Measurements from ENCODE around the gene HCN1. TPM values are rescaled to one million over a fixed set of nuclear protein-coding genes. Genes with fewer than 3 reads are reported as not detected.

HCN1 gene
- polyA plus RNA-seq (2011; rRNA removed) (not detected in 2 replicates), polyA plus RNA-seq (2017; fragmentation: RNase III; extraction: RNeasy Plus Mini Kit Qiagen cat#74134 plus additional on column Dnase treatment) (not detected in 3 replicates), polyA minus RNA-seq (2011; rRNA and poly(A)+ RNA removed) (not detected in 2 replicates)
- not detected in 2 replicates for polyA plus RNA-seq (2012; cell fraction: cytosol; rRNA removed)
- polyA plus RNA-seq (2012; cell fraction: nucleus; rRNA removed): not detected in 2 replicates

DNA sequence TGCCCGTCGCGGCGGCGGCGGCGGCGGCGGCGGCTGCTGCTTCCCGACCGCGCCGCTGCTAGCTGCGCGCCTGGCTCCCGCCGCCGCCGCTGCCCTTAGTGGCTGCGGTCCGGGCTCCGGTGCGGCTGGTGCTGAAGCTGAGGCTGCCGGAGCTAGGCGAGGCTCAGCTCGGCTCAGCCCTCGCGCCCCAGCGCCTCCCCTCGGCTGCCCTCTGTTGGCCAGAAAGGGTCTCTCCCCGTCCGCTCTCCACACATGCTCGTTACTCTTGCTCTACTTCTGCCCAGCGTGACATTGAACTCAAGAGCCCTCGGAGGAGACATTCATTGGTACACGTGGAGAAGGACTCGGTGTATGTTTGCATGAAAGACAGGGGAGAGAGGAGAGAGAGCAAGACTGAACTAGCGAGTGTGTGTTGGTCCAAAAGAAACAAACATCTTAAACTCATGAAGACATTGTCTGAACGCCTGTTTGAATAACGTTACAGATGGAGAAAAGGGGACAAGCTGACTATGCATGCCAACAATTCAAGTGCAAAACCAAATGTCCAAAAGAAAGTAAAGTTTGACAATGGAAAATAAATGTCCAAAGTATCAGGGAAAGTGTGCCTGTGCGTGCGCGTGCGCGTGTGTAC lies at the start of gene HCN1:
Gene HCN1, minus strand, starts transcription at position 175 of the 631 bp plus-strand sequence.
- TF ChIP-seq, protein P1, sequence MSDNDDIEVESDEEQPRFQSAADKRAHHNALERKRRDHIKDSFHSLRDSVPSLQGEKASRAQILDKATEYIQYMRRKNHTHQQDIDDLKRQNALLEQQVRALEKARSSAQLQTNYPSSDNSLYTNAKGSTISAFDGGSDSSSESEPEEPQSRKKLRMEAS (IDR thresholded peaks at IDR 0.05): peak; percentile 52
- no peak for TF ChIP-seq FOSL2 (IDR thresholded peaks at IDR 0.05)
- no peak for TF ChIP-seq FOSL2 (CRISPR knock-in tag; IDR thresholded peaks at IDR 0.05)
- peak; percentile 52 for TF ChIP-seq SMC3 (IDR thresholded peaks at IDR 0.05)
- TF ChIP-seq CTCF (IDR thresholded peaks at IDR 0.05): peak; percentile 47
- TF ChIP-seq RAD21 (conservative IDR thresholded peaks at IDR 0.05 in 1 of 2, IDR thresholded peaks at IDR 0.05 in 1 of 2): peak; percentile 39 to 51; a peak in 4 of 5 replicates
- H3K4me2 ChIP-seq: peak within 1 kb of the TSS; percentile 82
- FAIRE-seq (no peak), DNase-seq (ENCODE audit: low read depth in 1 of 2, low spot score in 1 of 2) (peak; percentile 23 to 65), ATAC-seq (peak; percentile 99 to 100)
- no peak within 1 kb of the TSS for H3K27ac ChIP-seq
- ChIA-PET POLR2A (no interaction called here), CTCF (interaction anchor here (0.6 to 2.2 kb wide), 13 partner anchors 9 to 838 kb away, joined by 3 to 9 read pairs (median 4); no protein-coding TSS in a partner anchor)
- 35% methylated on average over 15 of the region's 46 CpGs for WGBS (ENCODE audit: missing lambda C conversion rate)
- H3K9me3 ChIP-seq: no peaks in the 10 kb centered on the region; the same call in 2 of the 3 replicates
- H3K4me1 ChIP-seq: no peaks in the 10 kb centered on the region
- H3K4me3 ChIP-seq: peak within 1 kb of the TSS; percentile 38

- H3K4me2 ChIP-seq: no peak overlapping the region
- 42% methylated on average over 5 of the region's 5 CpGs for WGBS (ENCODE audit: missing lambda C conversion rate)
- TF ChIP-seq HDAC2 (IDR thresholded peaks at IDR 0.05): no peak
- no peak for TF ChIP-seq POLR2AphosphoS2 (conservative IDR thresholded peaks at IDR 0.05; ENCODE audit: low read length)
- TF ChIP-seq HOXB5 (CRISPR knock-in tag; IDR thresholded peaks at IDR 0.05): no peak
- TF ChIP-seq, protein P1 (IDR thresholded peaks at IDR 0.05): no peak
- no peak for TF ChIP-seq RFX5 (IDR thresholded peaks at IDR 0.05)
- DNase-seq (ENCODE audit: low read depth in 1 of 2, low spot score in 1 of 2) (no peak), FAIRE-seq (no peak), ATAC-seq (no peak)
- H3K4me1 ChIP-seq: no peaks in the 10 kb centered on the region
- H3K9me3 ChIP-seq: no peaks in the 10 kb centered on the region; the same call in 2 of the 3 replicates
- H3K4me3 ChIP-seq: no peak overlapping the region
- CTCF ChIA-PET: interaction anchor here (0.7 kb wide), 1 partner anchor 376 kb away, joined by 3 read pairs; no protein-coding TSS in a partner anchor
- POLR2A ChIA-PET: no interaction called here
- no peak overlapping the region for H3K27ac ChIP-seq
Measured at GRCh38 chr5:45741110-45741509, 44.9 kb upstream of the HCN1 start.

GRCh38 chr5:45737153-45737552 lies 41.0 kb upstream of the HCN1 start:
- Histone ChIP-seq H3K4me2 (no peak overlapping the region), H3K27ac (no peak overlapping the region), H3K4me1 (no peaks in the 10 kb centered on the region), H3K4me3 (no peak overlapping the region), H3K9me3 (no peaks in the 10 kb centered on the region; the same call in 2 of the 3 replicates)
- FAIRE-seq (no peak), DNase-seq (ENCODE audit: low read depth in 1 of 2, low spot score in 1 of 2) (no peak), ATAC-seq (no peak)
- CTCF ChIA-PET: no interaction called here
- WGBS (ENCODE audit: missing lambda C conversion rate): 0% methylated on average over 5 of the region's 5 CpGs
- no peak for TF ChIP-seq HOXB5 (CRISPR knock-in tag; IDR thresholded peaks at IDR 0.05)
- POLR2A ChIA-PET: no interaction called here

- ChIA-PET POLR2A (no interaction called here), CTCF (interaction anchor here (0.7 to 1.0 kb wide), 2 partner anchors 30 to 688 kb away, joined by 3 to 4 read pairs; partner anchors contain the start of gene HCN1)
- TF ChIP-seq MAFK (IDR thresholded peaks at IDR 0.05; ENCODE audit: partially characterized antibody) (peak; percentile 49), RNF2 (IDR thresholded peaks at IDR 0.05; ENCODE audit: borderline replicate concordance, low read depth) (no peak)
- ATAC-seq (no peak), FAIRE-seq (no peak), DNase-seq (ENCODE audit: low read depth in 1 of 2, low spot score in 1 of 2) (no peak)
- no peaks in the 10 kb centered on the region for H3K4me1 ChIP-seq
- H3K27ac ChIP-seq: no peak overlapping the region
- H3K4me2 ChIP-seq: no peak overlapping the region
- 0% methylated on average over 3 of the region's 3 CpGs for WGBS (ENCODE audit: missing lambda C conversion rate)
- no peak overlapping the region for H3K4me3 ChIP-seq
- H3K9me3 ChIP-seq: peaks cover 3% of the 10 kb centered on the region; the same call in 1 of the 3 replicates
Measured at GRCh38 chr5:45725537-45725936, 29.4 kb upstream of the HCN1 start.

All from A549 (cell line).